Endometrium (tissue), 2 donors: Measurements from ENCODE around the gene FRMD6.
"Not testable (repeated sequence)": the region's sequence is repeated elsewhere in the genome, so short reads cannot be mapped to it uniquely, and the experiment has no call there.

ENCODE experiments used
- FAIRE-seq: peaks from 2 replicates; lab custom pipeline; 2012; peaks lifted over from hg19 to GRCh38; lab: Jason Lieb, UNC
- donor health status: control.
- donor health status: control.

The FRMD6 gene

DNA sequence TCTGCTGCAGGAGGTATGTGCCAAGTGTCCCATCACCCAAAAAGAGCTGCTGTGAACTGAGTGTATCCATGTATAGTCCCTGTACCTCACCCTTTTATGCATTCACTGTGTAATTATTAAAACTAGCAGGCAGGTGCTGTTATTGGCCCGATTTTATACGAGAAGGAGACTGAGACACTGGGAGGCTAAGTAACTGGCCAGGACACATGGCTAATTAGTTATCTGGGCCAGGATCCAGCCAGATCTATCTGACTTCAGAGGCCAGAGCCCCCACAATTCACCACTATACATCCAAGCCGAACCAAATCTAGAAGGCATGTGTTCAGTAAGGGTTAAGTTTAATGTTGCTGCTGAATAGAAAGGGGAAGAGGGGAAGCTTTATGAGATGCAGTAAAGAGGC, 73.4 kb downstream of the FRMD6 start:
- FAIRE-seq = no peak

- no peak for FAIRE-seq
Measured at GRCh38 chr14:51726166-51726899, 74.6 kb downstream of the FRMD6 start.

GRCh38 chr14:51727526-51727925, 75.8 kb downstream of the FRMD6 start:
- FAIRE-seq = no peak

- FAIRE-seq = no peak
Measured at GRCh38 chr14:51730098-51730497, 78.4 kb downstream of the FRMD6 start.

DNA sequence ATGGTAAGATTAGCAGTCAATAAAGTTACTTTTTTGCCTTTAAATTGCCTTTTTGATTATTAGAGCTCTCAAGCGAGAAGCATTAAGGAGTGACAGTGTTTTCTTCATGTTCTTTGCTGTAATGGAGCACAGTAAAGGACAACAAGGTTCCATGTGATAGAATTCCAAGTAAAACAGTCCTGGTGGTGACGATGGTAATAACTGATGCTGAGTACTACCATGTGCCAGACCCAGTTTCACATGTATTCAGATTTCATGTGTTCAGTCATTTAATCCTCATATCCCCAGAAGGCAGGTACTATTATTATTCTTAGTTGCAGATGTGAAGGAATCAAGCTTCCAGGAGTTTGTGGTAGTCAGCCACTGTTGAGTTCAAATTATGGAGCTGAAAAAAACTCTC, 79.0 kb downstream of the FRMD6 start:
- FAIRE-seq = no peak

- FAIRE-seq = no peak
Measured at GRCh38 chr14:51732494-51733112, 80.9 kb downstream of the FRMD6 start.

- FAIRE-seq = no peak
Measured at GRCh38 chr14:51733147-51733546, 81.4 kb downstream of the FRMD6 start.

DNA sequence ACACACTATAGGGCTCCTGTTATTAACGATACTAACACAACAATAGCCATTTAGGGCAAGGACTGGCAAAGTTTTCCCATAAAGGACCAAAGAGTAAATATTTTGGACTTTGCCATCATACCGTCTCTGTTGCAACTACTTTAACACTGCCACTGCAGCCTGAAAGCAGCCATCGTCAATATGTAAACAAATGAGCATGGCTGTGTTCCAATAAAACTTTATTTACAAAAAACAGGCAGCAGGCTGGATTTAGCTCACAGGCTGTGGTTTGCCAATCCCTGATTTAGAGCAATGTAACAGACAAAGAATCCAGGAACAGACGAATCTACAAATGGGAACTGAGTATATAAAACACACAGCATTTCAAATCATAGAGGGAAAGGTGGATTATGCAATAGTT, 84.1 kb downstream of the FRMD6 start:
- no peak for FAIRE-seq

DNA sequence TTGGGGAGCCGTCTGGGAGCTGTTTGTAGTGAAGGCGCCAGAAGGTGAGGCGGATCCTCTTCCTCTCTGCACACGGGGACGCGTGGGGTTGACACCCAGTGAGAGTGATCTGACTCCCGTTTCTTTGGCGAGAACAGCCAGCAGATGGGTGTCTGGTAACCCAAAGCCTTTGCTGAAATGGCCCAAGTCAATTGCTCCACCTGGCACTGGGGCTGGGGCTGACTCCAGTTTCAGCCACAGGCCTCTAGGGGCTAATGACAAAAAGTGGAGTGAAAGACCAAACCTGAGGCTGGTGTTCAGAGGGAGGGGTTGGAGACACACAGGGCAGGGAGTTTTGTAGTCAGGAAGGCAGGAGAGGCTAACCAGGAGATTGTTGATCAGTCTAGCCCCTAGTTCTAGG, 87.0 kb downstream of the FRMD6 start:
- FAIRE-seq = no peak

DNA sequence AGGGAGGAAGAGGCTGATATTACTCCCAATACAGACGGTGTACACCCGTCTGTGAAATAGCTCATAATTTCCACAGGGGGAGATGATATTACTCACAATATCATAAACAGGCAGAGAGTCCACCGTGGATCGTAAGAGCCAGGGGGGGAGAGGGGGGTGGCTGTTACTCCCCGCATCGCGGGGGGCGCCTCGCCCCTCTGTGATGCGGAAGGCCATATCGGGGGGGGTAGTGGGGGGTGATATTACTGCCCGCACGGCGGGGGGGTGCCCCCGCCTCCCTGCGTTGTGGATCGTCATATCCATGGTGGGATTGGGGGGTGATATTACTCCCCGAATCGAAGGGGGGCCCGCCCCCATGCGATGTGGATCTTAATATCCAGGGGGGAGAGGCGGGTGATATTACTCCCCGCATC, 91.9 kb downstream of the FRMD6 start:
- no peak for FAIRE-seq

GRCh38 chr14:51744372-51745130, 92.8 kb downstream of the FRMD6 start:
- no peak for FAIRE-seq

GRCh38 chr14:51746823-51747222, 95.1 kb downstream of the FRMD6 start:
- FAIRE-seq = not testable (repeated sequence)

- FAIRE-seq = no peak
Measured at GRCh38 chr14:51750542-51750941, 98.8 kb downstream of the FRMD6 start.

DNA sequence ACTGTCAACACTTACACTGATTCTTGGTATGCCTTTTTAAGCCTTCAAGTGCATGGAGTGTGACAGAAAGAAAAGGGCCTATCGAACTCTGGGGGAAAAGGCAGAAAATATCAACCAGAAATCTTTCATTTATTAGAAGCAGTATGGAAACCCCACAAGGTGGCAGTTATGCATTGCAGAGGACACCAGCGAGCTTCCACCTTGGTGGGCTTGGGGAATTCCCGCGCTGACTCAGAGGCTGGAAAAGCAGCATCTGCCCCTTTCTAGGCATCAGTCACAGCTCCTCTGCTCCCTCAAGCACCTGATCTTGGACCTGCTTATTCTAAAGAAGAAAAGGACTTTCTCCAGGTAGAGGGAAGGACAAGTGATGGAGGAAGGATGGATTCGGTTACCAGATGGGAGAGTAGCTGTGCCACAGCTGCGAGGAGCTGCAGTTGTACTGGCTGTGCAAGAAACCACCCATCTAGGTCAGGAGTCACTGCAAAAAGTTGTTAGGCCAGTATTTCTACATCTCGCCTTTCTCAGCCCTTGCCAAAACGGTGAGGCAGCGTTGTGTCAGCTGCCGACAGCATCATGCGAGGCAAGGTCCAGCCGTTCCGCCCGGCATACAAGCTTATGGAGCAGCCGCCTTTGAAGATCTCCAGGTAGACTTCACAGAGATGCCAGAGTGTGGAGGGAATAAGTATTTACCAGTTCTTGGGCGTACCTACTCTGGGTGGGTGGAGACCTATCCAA, 100.1 kb downstream of the FRMD6 start:
- not testable (repeated sequence) for FAIRE-seq

- FAIRE-seq = not testable (repeated sequence)
Measured at GRCh38 chr14:51757756-51758155, 106.0 kb downstream of the FRMD6 start.

DNA sequence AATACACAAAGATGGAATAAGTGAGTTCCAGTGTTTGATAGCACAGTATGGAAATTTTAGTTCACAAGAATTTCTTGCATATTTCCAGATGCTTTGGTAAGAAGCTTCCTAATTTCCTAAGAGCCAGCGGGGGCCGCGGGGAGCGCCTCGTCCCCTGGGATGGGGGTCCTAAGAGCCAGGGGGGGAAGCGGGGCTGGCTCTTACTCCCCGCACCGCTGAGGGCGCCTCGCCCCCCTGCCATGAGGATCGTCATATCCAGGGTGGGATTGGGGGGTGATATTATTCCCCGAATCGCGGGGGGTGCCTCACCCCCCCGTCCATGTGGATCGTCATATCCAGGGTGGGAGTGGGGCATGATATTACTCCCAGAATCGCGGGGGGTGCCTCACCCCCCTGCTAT, 108.2 kb downstream of the FRMD6 start:
- FAIRE-seq = no peak

GRCh38 chr14:51765726-51766125, 114.0 kb downstream of the FRMD6 start:
- FAIRE-seq = not testable (repeated sequence)

GRCh38 chr14:51766586-51766985, 114.9 kb downstream of the FRMD6 start:
- FAIRE-seq = not testable (repeated sequence)

DNA sequence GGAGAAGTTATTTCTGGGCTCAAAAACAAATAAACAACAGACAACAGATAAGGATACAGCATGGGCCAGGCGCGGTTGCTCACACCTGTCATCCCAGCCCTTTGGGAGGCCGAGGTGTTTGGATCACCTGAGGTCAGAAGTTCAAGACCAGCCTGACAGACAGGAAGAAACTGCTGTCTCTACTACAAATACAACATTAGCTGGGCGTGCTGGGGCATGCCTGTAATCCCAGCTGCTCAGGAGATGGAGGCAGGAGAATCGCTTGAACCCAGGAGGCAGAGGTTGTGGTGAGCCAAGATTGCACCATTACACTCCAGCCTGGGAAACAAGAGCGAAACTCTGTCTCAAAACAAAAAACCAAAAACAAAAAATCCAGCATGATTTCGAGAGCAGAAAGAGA, 117.6 kb downstream of the FRMD6 start:
- FAIRE-seq = not testable (repeated sequence)

GRCh38 chr14:51774209-51774608, 122.5 kb downstream of the FRMD6 start:
- no peak for FAIRE-seq

DNA sequence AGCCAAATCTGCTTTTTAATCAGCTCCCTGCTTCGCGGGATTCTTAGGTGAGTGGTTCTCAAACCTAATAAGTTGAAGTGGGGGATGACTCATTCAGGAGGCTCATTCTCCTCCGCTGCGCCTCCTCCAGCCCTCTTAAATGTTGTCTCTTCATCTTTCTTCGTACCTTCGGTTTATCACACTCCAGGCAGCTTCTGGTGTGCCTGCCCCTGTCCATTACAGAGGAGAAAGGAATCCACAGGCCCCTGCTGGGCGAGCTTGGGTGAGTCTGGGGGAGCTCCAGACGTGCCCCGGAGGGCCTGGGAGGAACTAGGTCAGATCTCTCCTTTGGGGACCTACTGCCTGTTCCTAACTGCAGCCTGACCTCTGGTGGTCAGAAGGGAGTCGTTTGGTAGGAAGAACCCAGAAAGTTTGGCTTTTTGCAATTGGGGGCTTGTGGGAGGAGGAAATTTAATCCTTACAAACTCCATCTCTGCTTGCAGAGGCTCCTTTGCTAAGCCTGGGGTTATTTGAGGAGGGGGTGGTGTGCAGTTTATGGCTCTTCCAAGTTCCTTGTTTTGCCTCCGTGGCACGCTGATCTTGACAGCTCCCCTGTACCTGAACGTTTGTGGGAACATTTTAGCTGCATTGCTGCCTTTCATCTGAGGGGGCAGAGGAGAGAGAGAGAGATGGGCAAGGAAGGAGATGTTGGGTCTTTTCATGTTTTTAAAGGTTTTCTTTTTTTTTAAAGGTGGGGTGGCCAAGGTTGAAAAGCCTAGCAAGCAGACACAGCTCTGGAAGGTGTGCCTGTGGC, 124.6 kb downstream of the FRMD6 start:
- no peak for FAIRE-seq
